Transverse colon (tissue), 4 donors: ENCODE results near the gene THADA. TPM values are rescaled to one million over a fixed set of nuclear protein-coding genes. Genes with fewer than 3 reads are reported as not detected.
"Not testable (repeated sequence)": the region's sequence is repeated elsewhere in the genome, so short reads cannot be mapped to it uniquely, and the experiment has no call there.

Experiments used
- DNase-seq: peaks from one replicate; pipeline ENCODE4 v3.0.0-alpha.2; 2019
- H3K27ac ChIP-seq, 4 donors: fragments of 200-600 bp; sonication (generic); 2 replicates each; pipeline ENCODE4 v1.5.1; 2016 to 2018; ENCODE audit warnings: inconsistent platforms in 4 of 4
- H3K27me3 ChIP-seq: fragments of 200-600 bp; sonication (generic); 2 replicates; pipeline ENCODE4 v1.5.1; 2017; ENCODE audit warnings: inconsistent platforms
- H3K36me3 ChIP-seq, 4 donors: fragments of 200-600 bp; sonication (generic); 2 replicates each; pipeline ENCODE4 v1.5.1; 2017 to 2019; ENCODE audit warnings: inconsistent platforms in 4 of 4
- H3K4me1 ChIP-seq, 4 donors: fragments of 200-600 bp; sonication (generic); 2 replicates each; pipeline ENCODE4 v1.5.1; 2017 to 2020; ENCODE audit warnings: inconsistent platforms in 4 of 4
- H3K4me3 ChIP-seq, 4 donors: fragments of 200-600 bp; sonication (generic); 1 replicate in 1 of 4; 2 replicates in 3 of 4; pipeline versions ENCODE4 v1.5.1 to v1.6.1; 2017 to 2019; ENCODE audit warnings: inconsistent platforms in 4 of 4
- H3K9me3 ChIP-seq, 2 donors: fragments of 200-600 bp; sonication (generic); 2 replicates each; pipeline ENCODE4 v1.5.1; 2017 to 2019; ENCODE audit warnings: inconsistent platforms in 2 of 2
- EP300 ChIP-seq: sonication (generic); formaldehyde crosslinking; IDR thresholded peaks from one replicate; pipeline ENCODE4 v1.6.1; 2017; ENCODE audit warnings: antibody characterized with exemption, low read depth
- POLR2A ChIP-seq: fragments of 450-650 bp; IDR thresholded peaks from one replicate; pipeline ENCODE4 v1.6.1; 2016; ENCODE audit warnings: antibody characterized with exemption, mild to moderate bottlenecking, moderate library complexity
- POLR2AphosphoS5 ChIP-seq, 3 donors: sonication (generic); formaldehyde crosslinking; IDR thresholded peaks; one replicate each; pipeline ENCODE4 v1.6.1; 2016; ENCODE audit warnings: antibody characterized with exemption in 3 of 3
- WGBS, 2 donors: methylation state at CpG; one replicate each; pipeline ENCODE4 v1.1.5; 2018; ENCODE audit warnings: low coverage in 1 of 2; 5-methylcytosine and 5-hydroxymethylcytosine counted together
- in situ Hi-C, 4 donors: fragments of 200-750 bp; cut with MboI; loops; one replicate each; pipeline versions ENCODE4 v1.15.0 to v1.15.1; 2017; ENCODE audit warnings: low sequenced_read_pairs in 3 of 4, low pct_ligation_motif_present in 1 of 4, low pct_unique_long_range_greater_than_20kb in 1 of 4
- intact Hi-C: fragments of 100-400 bp; cut with DNase I; formaldehyde crosslinking; loops from one replicate; pipeline ENCODE4 v1.15.1; 2023; ENCODE audit warnings: low total_unique reads
- total RNA-seq, 4 donors: library from RNA; depleted of rRNA; stranded (reverse); fragments of >200 nt; gene quantifications; one replicate each; pipeline ENCODE4 v1.1.0, GENCODE V29; 2016
- TF ChIP-seq, protein P1 (sequence below), 5 experiments: fragments of 200-600 bp in 3 of 5; fragments of 450-650 bp in 2 of 5; sonication (generic) in 3 of 5; IDR thresholded peaks; 1 replicate in 2 of 5; 2 replicates in 3 of 5; pipeline ENCODE4 v1.5.1; 2016 to 2017; ENCODE audit warnings: antibody characterized with exemption in 5 of 5, inconsistent platforms in 3 of 5, mild to moderate bottlenecking in 2 of 5, moderate library complexity in 1 of 5

The THADA gene
- total RNA-seq, 4 donors from 2014 or later, result 21.7 to 78.6 (median 28.1) TPM

GRCh38 chr2:43399098-43399497, 196.7 kb downstream of the THADA start:
- H3K36me3 ChIP-seq, result no peaks in the 10 kb centered on the region
- peak overlapping the region; percentile 63 to 80 (median 72) for H3K27ac ChIP-seq
- 75 to 85% methylated on average over 2 of the region's 2 CpGs for WGBS, 2 donors
- intact Hi-C loops (loop anchor here (10.0 kb wide), 2 partner anchors 76 to 154 kb away; no protein-coding TSS in a partner anchor), in situ Hi-C loops (no loop called here)
- no peaks in the 10 kb centered on the region for H3K27me3 ChIP-seq
- TF ChIP-seq EP300 (no peak), POLR2A (no peak)
- TF ChIP-seq, protein P1, sequence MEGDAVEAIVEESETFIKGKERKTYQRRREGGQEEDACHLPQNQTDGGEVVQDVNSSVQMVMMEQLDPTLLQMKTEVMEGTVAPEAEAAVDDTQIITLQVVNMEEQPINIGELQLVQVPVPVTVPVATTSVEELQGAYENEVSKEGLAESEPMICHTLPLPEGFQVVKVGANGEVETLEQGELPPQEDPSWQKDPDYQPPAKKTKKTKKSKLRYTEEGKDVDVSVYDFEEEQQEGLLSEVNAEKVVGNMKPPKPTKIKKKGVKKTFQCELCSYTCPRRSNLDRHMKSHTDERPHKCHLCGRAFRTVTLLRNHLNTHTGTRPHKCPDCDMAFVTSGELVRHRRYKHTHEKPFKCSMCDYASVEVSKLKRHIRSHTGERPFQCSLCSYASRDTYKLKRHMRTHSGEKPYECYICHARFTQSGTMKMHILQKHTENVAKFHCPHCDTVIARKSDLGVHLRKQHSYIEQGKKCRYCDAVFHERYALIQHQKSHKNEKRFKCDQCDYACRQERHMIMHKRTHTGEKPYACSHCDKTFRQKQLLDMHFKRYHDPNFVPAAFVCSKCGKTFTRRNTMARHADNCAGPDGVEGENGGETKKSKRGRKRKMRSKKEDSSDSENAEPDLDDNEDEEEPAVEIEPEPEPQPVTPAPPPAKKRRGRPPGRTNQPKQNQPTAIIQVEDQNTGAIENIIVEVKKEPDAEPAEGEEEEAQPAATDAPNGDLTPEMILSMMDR (IDR thresholded peaks at IDR 0.05), result no peak
- no peaks in the 10 kb centered on the region for H3K9me3 ChIP-seq
- DNase-seq, result no peak
- H3K4me3 ChIP-seq, result no peak overlapping the region
- H3K4me1 ChIP-seq, result peaks cover 0 to 36% (median 0%) of the 10 kb centered on the region in 4 donors

- no peak overlapping the region for H3K4me3 ChIP-seq
- peak overlapping the region in 1 of 4 donors; percentile 80 for H3K27ac ChIP-seq
- DNase-seq, result no peak
- in situ Hi-C loops (no loop called here), intact Hi-C loops (loop anchor here (10.0 kb wide), 2 partner anchors 77 to 153 kb away; no protein-coding TSS in a partner anchor)
- no peaks in the 10 kb centered on the region for H3K27me3 ChIP-seq
- no peak for TF ChIP-seq EP300
- TF ChIP-seq POLR2AphosphoS5 (IDR thresholded peaks at IDR 0.05), result no peak
- TF ChIP-seq, protein P1 (IDR thresholded peaks at IDR 0.05), result no peak
- no peak for TF ChIP-seq POLR2A
- no peaks in the 10 kb centered on the region for H3K9me3 ChIP-seq
- H3K36me3 ChIP-seq, result no peaks in the 10 kb centered on the region
- 98 to 100% methylated on average over 5 of the region's 5 CpGs for WGBS, 2 donors
- H3K4me1 ChIP-seq, result peaks cover 0 to 36% (median 0%) of the 10 kb centered on the region in 4 donors
These were observed 198.0 kb downstream of the THADA start for GRCh38 chr2:43397821-43398220.

GRCh38 chr2:43397411-43397810, 198.4 kb downstream of the THADA start:
- 42 to 78% methylated on average over 2 of the region's 2 CpGs for WGBS, 2 donors
- in situ Hi-C loops (no loop called here), intact Hi-C loops (loop anchor here (10.0 kb wide), 2 partner anchors 77 to 153 kb away; no protein-coding TSS in a partner anchor)
- Histone ChIP-seq H3K9me3 (no peaks in the 10 kb centered on the region), H3K27me3 (no peaks in the 10 kb centered on the region), H3K4me1 (peaks cover 0 to 32% (median 0%) of the 10 kb centered on the region in 4 donors), H3K4me3 (no peak overlapping the region), H3K36me3 (no peaks in the 10 kb centered on the region), H3K27ac (peak overlapping the region in 1 of 4 donors; percentile 11)
- TF ChIP-seq EP300 (no peak), POLR2A (no peak), POLR2AphosphoS5 (IDR thresholded peaks at IDR 0.05) (no peak)
- TF ChIP-seq, protein P1 (IDR thresholded peaks at IDR 0.05), result no peak
- DNase-seq, result no peak

DNA sequence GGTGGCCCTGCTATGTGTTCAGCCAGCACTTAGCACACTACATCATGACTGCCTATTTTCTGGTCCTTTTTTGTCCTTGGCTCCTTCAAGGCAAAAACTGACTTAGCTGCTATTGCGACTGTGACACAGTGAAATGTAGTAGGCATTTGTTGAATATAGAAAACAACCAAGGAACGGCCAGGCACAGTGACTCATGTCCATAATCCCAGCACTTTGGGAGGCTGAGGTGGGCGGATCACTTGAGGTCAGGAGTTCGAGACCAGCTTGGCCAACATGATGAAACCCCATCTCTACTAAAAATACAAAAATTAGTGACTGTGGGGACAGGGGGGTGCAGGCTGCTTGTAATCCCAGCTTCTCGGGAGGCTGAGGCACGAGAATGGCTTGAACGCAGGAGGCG, 199.5 kb downstream of the THADA start:
- WGBS, 2 donors, result 83 to 97% methylated on average over 6 to 8 of the region's 8 CpGs
- intact Hi-C loops, result loop anchor here (1.0 to 10.0 kb wide), 3 partner anchors 33 to 152 kb away; no protein-coding TSS in a partner anchor
- not testable (repeated sequence) for H3K27ac ChIP-seq

DNA sequence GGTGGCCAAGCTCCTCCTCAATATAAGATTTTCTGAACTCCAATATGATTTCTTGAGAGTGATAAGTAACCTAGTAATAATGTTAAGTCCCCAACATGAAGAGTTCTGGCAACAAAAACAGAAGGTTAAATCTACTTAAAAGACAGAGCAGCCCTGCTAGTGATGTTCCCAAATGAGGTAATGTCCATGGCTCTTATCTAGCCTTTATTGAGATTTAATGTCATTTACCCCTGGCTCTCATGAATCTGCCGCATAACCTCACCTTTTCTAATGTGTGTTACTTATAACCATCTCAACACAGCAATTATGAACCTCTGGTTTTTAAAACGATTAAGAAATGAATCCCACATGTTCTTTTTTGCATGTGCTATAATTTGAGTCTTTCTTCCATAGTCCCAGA, 201.9 kb downstream of the THADA start:
- Histone ChIP-seq H3K27me3 (no peaks in the 10 kb centered on the region), H3K27ac (no peak overlapping the region), H3K4me3 (no peak overlapping the region), H3K9me3 (no peaks in the 10 kb centered on the region), H3K4me1 (peaks cover 0 to 33% (median 9%) of the 10 kb centered on the region in 4 donors), H3K36me3 (no peaks in the 10 kb centered on the region)
- in situ Hi-C loops, result no loop called here
- 79 to 93% methylated on average over 2 of the region's 2 CpGs for WGBS, 2 donors
- intact Hi-C loops, result loop anchor here (10.0 kb wide), 2 partner anchors 81 to 149 kb away; no protein-coding TSS in a partner anchor
- no peak for TF ChIP-seq POLR2AphosphoS5 (IDR thresholded peaks at IDR 0.05)
- TF ChIP-seq, protein P1 (IDR thresholded peaks at IDR 0.05), result no peak
- TF ChIP-seq EP300, result no peak
- no peak for TF ChIP-seq POLR2A
- no peak for DNase-seq

More for the DNA sequence above, 199.5 kb downstream of the THADA start:
- DNase-seq, in situ Hi-C loops, H3K36me3 ChIP-seq, H3K9me3 ChIP-seq, H3K4me3 ChIP-seq, H3K27me3 ChIP-seq: not testable (repeated sequence)
- H3K4me1 ChIP-seq, result peaks cover 0 to 30% (median 2%) of the 10 kb centered on the region in 4 donors
